EL (cell line): ENCODE measurements around the gene DNAH17.

ENCODE experiments used
- DNase-seq: peaks from one replicate; pipeline ENCODE4 v3.0.0-alpha.2; 2016

Gene DNAH17

GRCh38 chr17:78573955-78574354, 3.2 kb downstream of the DNAH17 start:
- no peak for DNase-seq

- no peak for DNase-seq
Measured at GRCh38 chr17:78572239-78573205, 4.7 kb downstream of the DNAH17 start.

- no peak for DNase-seq
Measured at GRCh38 chr17:78571329-78571728, 5.9 kb downstream of the DNAH17 start.

GRCh38 chr17:78568494-78569115, 8.6 kb downstream of the DNAH17 start:
- peak; percentile 15 for DNase-seq

GRCh38 chr17:78567991-78568390, 9.2 kb downstream of the DNAH17 start:
- DNase-seq: no peak

- no peak for DNase-seq
Measured at GRCh38 chr17:78566947-78567346, 10.2 kb downstream of the DNAH17 start.

GRCh38 chr17:78563189-78564145, 13.7 kb downstream of the DNAH17 start:
- no peak for DNase-seq

- DNase-seq: no peak
Measured at GRCh38 chr17:78562734-78563133, 14.5 kb downstream of the DNAH17 start.

GRCh38 chr17:78561166-78561565, 16.0 kb downstream of the DNAH17 start:
- no peak for DNase-seq

GRCh38 chr17:78560731-78561130, 16.5 kb downstream of the DNAH17 start:
- no peak for DNase-seq

- no peak for DNase-seq
Measured at GRCh38 chr17:78559749-78560368, 17.3 kb downstream of the DNAH17 start.

- no peak for DNase-seq
Measured at GRCh38 chr17:78558989-78559388, 18.2 kb downstream of the DNAH17 start.

GRCh38 chr17:78558181-78558850, 18.9 kb downstream of the DNAH17 start:
- DNase-seq: no peak

GRCh38 chr17:78557598-78558039, 19.6 kb downstream of the DNAH17 start:
- peak; percentile 57 for DNase-seq

- no peak for DNase-seq
Measured at GRCh38 chr17:78556812-78557211, 20.4 kb downstream of the DNAH17 start.

GRCh38 chr17:78555746-78556401, 21.3 kb downstream of the DNAH17 start:
- DNase-seq: no peak

- DNase-seq: no peak
Measured at GRCh38 chr17:78550464-78550863, 26.7 kb downstream of the DNAH17 start.

GRCh38 chr17:78548725-78549124, 28.5 kb downstream of the DNAH17 start:
- DNase-seq: no peak

- DNase-seq: no peak
Measured at GRCh38 chr17:78547035-78547434, 30.2 kb downstream of the DNAH17 start.

GRCh38 chr17:78546476-78546875, 30.7 kb downstream of the DNAH17 start:
- no peak for DNase-seq
